CD8-positive, alpha-beta memory T cell (primary cell): ENCODE measurements around the gene PODN. TPM values are rescaled to one million over a fixed set of nuclear protein-coding genes. Genes with fewer than 3 reads are reported as not detected.
A peak's percentile ranks its signal among the peaks of the same experiment; 100 is the strongest.

Source experiments
- CTCF ChIA-PET: fragments of 350-600 bp; sonication (Branson Sonifier 250); formaldehyde crosslinking; loops from one replicate; lab custom pipeline; 2021; ENCODE audit warnings: antibody characterized with exemption; lab: Charles Lee
- POLR2A ChIA-PET: fragments of 350-600 bp; sonication (Branson Sonifier 250); formaldehyde crosslinking; loops from one replicate; lab custom pipeline; 2021; ENCODE audit warnings: antibody characterized with exemption; lab: Charles Lee
- DNase-seq, 5 donors: peaks; one replicate each; pipeline versions ENCODE4 v3.0.0 to v3.0.0-alpha.2; 2020 to 2022; ENCODE audit warnings: mixed read lengths in 1 of 5
- H3K27ac ChIP-seq: one replicate; pipeline ENCODE4 v1.7.0; 2013; ENCODE audit warnings: low read depth, mild to moderate bottlenecking, low read length, moderate library complexity
- H3K27me3 ChIP-seq: 2 replicates; pipeline ENCODE4 v1.7.0; 2013; ENCODE audit warnings: low read length, mild to moderate bottlenecking; ENCODE audit not compliant: insufficient read depth, poor library complexity, severe bottlenecking
- H3K36me3 ChIP-seq: 2 replicates; pipeline ENCODE4 v1.7.0; 2013; ENCODE audit warnings: mild to moderate bottlenecking, low read length, moderate library complexity; ENCODE audit not compliant: insufficient read depth
- H3K4me1 ChIP-seq: 2 replicates; pipeline ENCODE4 v1.7.0; 2013; ENCODE audit warnings: mild to moderate bottlenecking, low read length, moderate library complexity; ENCODE audit not compliant: insufficient read depth
- H3K4me3 ChIP-seq: 2 replicates; pipeline ENCODE4 v1.7.0; 2013; ENCODE audit warnings: mild to moderate bottlenecking, low read length
- H3K9me3 ChIP-seq: 2 replicates; pipeline ENCODE4 v1.7.0; 2013; ENCODE audit warnings: mild to moderate bottlenecking, low read length
- H3K27ac Mint-ChIP-seq, 8 donors: one replicate each; pipeline ENCODE4 v1.8.0; 2020 to 2021; ENCODE audit warnings: mixed read lengths in 8 of 8, mild to moderate bottlenecking in 6 of 8, inconsistent platforms in 3 of 8, moderate library complexity in 3 of 8
- H3K27me3 Mint-ChIP-seq, 2 donors: one replicate each; pipeline ENCODE4 v1.8.0; 2020 to 2021; ENCODE audit warnings: mixed read lengths in 2 of 2, mild to moderate bottlenecking in 1 of 2, moderate library complexity in 1 of 2
- H3K36me3 Mint-ChIP-seq, 3 donors: one replicate each; pipeline ENCODE4 v1.8.0; 2020 to 2021; ENCODE audit warnings: mixed read lengths in 3 of 3, inconsistent platforms in 1 of 3, mild to moderate bottlenecking in 1 of 3
- H3K4me1 Mint-ChIP-seq, 3 donors: one replicate each; pipeline ENCODE4 v1.8.0; 2020 to 2021; ENCODE audit warnings: mixed read lengths in 3 of 3, inconsistent platforms in 1 of 3, mild to moderate bottlenecking in 1 of 3
- H3K4me3 Mint-ChIP-seq, 7 donors: one replicate each; pipeline ENCODE4 v1.8.0; 2020 to 2021; ENCODE audit warnings: mixed read lengths in 7 of 7, mild to moderate bottlenecking in 6 of 7, moderate library complexity in 4 of 7, inconsistent platforms in 2 of 7
- H3K9me3 Mint-ChIP-seq, 5 donors: one replicate each; pipeline ENCODE4 v1.8.0; 2020 to 2022; ENCODE audit warnings: mixed read lengths in 5 of 5, mild to moderate bottlenecking in 3 of 5, moderate library complexity in 2 of 5, inconsistent platforms in 1 of 5
- polyA plus RNA-seq: library from polyadenylated mRNA; unstranded; fragments of 300-500 nt; fragmentation: Illumina TruSeq; gene quantifications from one replicate; pipeline ENCODE4 v1.2.3, GENCODE V29; 2021
- total RNA-seq, 2 experiments: library from RNA; stranded (reverse); gene quantifications; one replicate each; pipeline ENCODE4 v1.2.3, GENCODE V29; 2021

The PODN gene
- total and polyA plus RNA-seq, 3 experiments from 2014 or later: 0.53 TPM; not detected in 2

GRCh38 chr1:53089478-53090226 is 27.6 kb downstream of the PODN start:
- H3K9me3 Mint-ChIP-seq: no peaks in the 10 kb centered on the region
- H3K4me3 Mint-ChIP-seq: no peak overlapping the region
- ChIA-PET CTCF (interaction anchor here (1.0 to 1.2 kb wide), 2 partner anchors 35 to 77 kb away, joined by 3 read pairs; no protein-coding TSS in a partner anchor), POLR2A (no interaction called here)
- no peak overlapping the region for H3K27ac Mint-ChIP-seq
- H3K4me1 Mint-ChIP-seq: peaks cover 0 to 3% (median 1%) of the 10 kb centered on the region in 3 donors
- no peaks in the 10 kb centered on the region for H3K9me3 ChIP-seq
- H3K27ac ChIP-seq: no peak overlapping the region
- no peaks in the 10 kb centered on the region for H3K36me3 ChIP-seq
- H3K36me3 Mint-ChIP-seq: no peaks in the 10 kb centered on the region
- H3K27me3 Mint-ChIP-seq: peaks cover 0 to 4% of the 10 kb centered on the region in 2 donors
- DNase-seq: no peak
- no peaks in the 10 kb centered on the region for H3K4me1 ChIP-seq
- H3K27me3 ChIP-seq: no peaks in the 10 kb centered on the region
- no peak overlapping the region for H3K4me3 ChIP-seq

- no peaks in the 10 kb centered on the region for H3K36me3 Mint-ChIP-seq
- H3K27me3 ChIP-seq: no peaks in the 10 kb centered on the region
- no peak overlapping the region for H3K27ac Mint-ChIP-seq
- H3K4me1 Mint-ChIP-seq: no peaks in the 10 kb centered on the region
- DNase-seq: peak in 1 of 5 donors; percentile 6
- H3K27me3 Mint-ChIP-seq: peaks cover 0 to 4% of the 10 kb centered on the region in 2 donors
- H3K36me3 ChIP-seq: no peaks in the 10 kb centered on the region
- no peak overlapping the region for H3K4me3 ChIP-seq
- H3K27ac ChIP-seq: no peak overlapping the region
- H3K4me3 Mint-ChIP-seq: no peak overlapping the region
- ChIA-PET POLR2A (no interaction called here), CTCF (interaction anchor here (1.0 kb wide), 1 partner anchor 78 kb away, joined by 3 read pairs; no protein-coding TSS in a partner anchor)
- H3K9me3 Mint-ChIP-seq: no peaks in the 10 kb centered on the region
- H3K4me1 ChIP-seq: no peaks in the 10 kb centered on the region
- H3K9me3 ChIP-seq: no peaks in the 10 kb centered on the region
Measured at GRCh38 chr1:53090227-53091147, 28.5 kb downstream of the PODN start.

GRCh38 chr1:53091841-53092645 is 30.0 kb downstream of the PODN start:
- Mint-ChIP-seq H3K36me3 (no peaks in the 10 kb centered on the region), H3K27me3 (peaks cover 0 to 4% of the 10 kb centered on the region in 2 donors), H3K9me3 (no peaks in the 10 kb centered on the region), H3K4me1 (no peaks in the 10 kb centered on the region), H3K27ac (no peak overlapping the region), H3K4me3 (no peak overlapping the region)
- Histone ChIP-seq H3K36me3 (no peaks in the 10 kb centered on the region), H3K4me1 (no peaks in the 10 kb centered on the region), H3K27ac (no peak overlapping the region), H3K9me3 (no peaks in the 10 kb centered on the region), H3K27me3 (no peaks in the 10 kb centered on the region), H3K4me3 (no peak overlapping the region)
- ChIA-PET CTCF (no interaction called here), POLR2A (no interaction called here)
- no peak for DNase-seq

GRCh38 chr1:53092659-53093450 is 30.8 kb downstream of the PODN start:
- peak overlapping the region in 1 of 8 donors; percentile 54 for H3K27ac Mint-ChIP-seq
- ChIA-PET CTCF (no interaction called here), POLR2A (no interaction called here)
- Histone ChIP-seq H3K36me3 (no peaks in the 10 kb centered on the region), H3K4me3 (no peak overlapping the region), H3K9me3 (no peaks in the 10 kb centered on the region), H3K4me1 (no peaks in the 10 kb centered on the region), H3K27ac (no peak overlapping the region), H3K27me3 (no peaks in the 10 kb centered on the region)
- no peaks in the 10 kb centered on the region for H3K4me1 Mint-ChIP-seq
- H3K27me3 Mint-ChIP-seq: peaks cover 0 to 4% of the 10 kb centered on the region in 2 donors
- no peaks in the 10 kb centered on the region for H3K36me3 Mint-ChIP-seq
- H3K9me3 Mint-ChIP-seq: no peaks in the 10 kb centered on the region
- no peak overlapping the region for H3K4me3 Mint-ChIP-seq
- no peak for DNase-seq

- H3K36me3 Mint-ChIP-seq: no peaks in the 10 kb centered on the region
- Histone ChIP-seq H3K4me3 (no peak overlapping the region), H3K9me3 (no peaks in the 10 kb centered on the region), H3K27ac (no peak overlapping the region), H3K36me3 (no peaks in the 10 kb centered on the region), H3K27me3 (no peaks in the 10 kb centered on the region), H3K4me1 (no peaks in the 10 kb centered on the region)
- peak overlapping the region in 1 of 8 donors; percentile 54 for H3K27ac Mint-ChIP-seq
- H3K27me3 Mint-ChIP-seq: peaks cover 0 to 4% of the 10 kb centered on the region in 2 donors
- no peak overlapping the region for H3K4me3 Mint-ChIP-seq
- POLR2A ChIA-PET: no interaction called here
- no peaks in the 10 kb centered on the region for H3K4me1 Mint-ChIP-seq
- CTCF ChIA-PET: interaction anchor here (0.8 kb wide), 1 partner anchor 58 kb away, joined by 3 read pairs; no protein-coding TSS in a partner anchor
- no peaks in the 10 kb centered on the region for H3K9me3 Mint-ChIP-seq
- no peak for DNase-seq
Measured at GRCh38 chr1:53093451-53093754, 31.4 kb downstream of the PODN start.

GRCh38 chr1:53093778-53094532 is 31.9 kb downstream of the PODN start:
- Mint-ChIP-seq H3K27me3 (peaks cover 0 to 4% of the 10 kb centered on the region in 2 donors), H3K27ac (peak overlapping the region in 1 of 8 donors; percentile 94), H3K9me3 (no peaks in the 10 kb centered on the region), H3K4me3 (no peak overlapping the region), H3K4me1 (no peaks in the 10 kb centered on the region), H3K36me3 (no peaks in the 10 kb centered on the region)
- Histone ChIP-seq H3K9me3 (no peaks in the 10 kb centered on the region), H3K27ac (no peak overlapping the region), H3K36me3 (no peaks in the 10 kb centered on the region), H3K27me3 (no peaks in the 10 kb centered on the region), H3K4me1 (no peaks in the 10 kb centered on the region), H3K4me3 (no peak overlapping the region)
- no peak for DNase-seq
- CTCF ChIA-PET: interaction anchor here (0.8 kb wide), 1 partner anchor 58 kb away, joined by 3 read pairs; no protein-coding TSS in a partner anchor
- POLR2A ChIA-PET: interaction anchor here (0.5 kb wide), 1 partner anchor 525 kb away, joined by 3 read pairs; no protein-coding TSS in a partner anchor

- DNase-seq: no peak
- Histone ChIP-seq H3K27me3 (no peaks in the 10 kb centered on the region), H3K4me1 (no peaks in the 10 kb centered on the region), H3K4me3 (no peak overlapping the region), H3K9me3 (no peaks in the 10 kb centered on the region), H3K27ac (no peak overlapping the region), H3K36me3 (no peaks in the 10 kb centered on the region)
- no peak overlapping the region for H3K27ac Mint-ChIP-seq
- no peaks in the 10 kb centered on the region for H3K36me3 Mint-ChIP-seq
- no peaks in the 10 kb centered on the region for H3K9me3 Mint-ChIP-seq
- CTCF ChIA-PET: no interaction called here
- H3K4me1 Mint-ChIP-seq: no peaks in the 10 kb centered on the region
- H3K27me3 Mint-ChIP-seq: peaks cover 0 to 4% of the 10 kb centered on the region in 2 donors
- H3K4me3 Mint-ChIP-seq: no peak overlapping the region
- POLR2A ChIA-PET: interaction anchor here (0.5 kb wide), 1 partner anchor 525 kb away, joined by 3 read pairs; no protein-coding TSS in a partner anchor
Measured at GRCh38 chr1:53094533-53094919, 32.5 kb downstream of the PODN start.
